Midbrain (tissue), 1 donor: ENCODE data around the gene MYH11.
"Not testable (repeated sequence)": the region's sequence is repeated elsewhere in the genome, so short reads cannot be mapped to it uniquely, and the experiment has no call there.

Source experiments
- DNase-seq: peaks from one replicate; lab custom pipeline; 2025; lab: John Stamatoyannopoulos, UW

The MYH11 gene

GRCh38 chr16:15809297-15809696, 47.5 kb downstream of the MYH11 start:
- not testable (repeated sequence) for DNase-seq

- DNase-seq = no peak
These were observed 48.8 kb downstream of the MYH11 start for GRCh38 chr16:15808071-15808470.

- DNase-seq = no peak
These were observed 49.2 kb downstream of the MYH11 start for GRCh38 chr16:15807603-15808009.

DNA sequence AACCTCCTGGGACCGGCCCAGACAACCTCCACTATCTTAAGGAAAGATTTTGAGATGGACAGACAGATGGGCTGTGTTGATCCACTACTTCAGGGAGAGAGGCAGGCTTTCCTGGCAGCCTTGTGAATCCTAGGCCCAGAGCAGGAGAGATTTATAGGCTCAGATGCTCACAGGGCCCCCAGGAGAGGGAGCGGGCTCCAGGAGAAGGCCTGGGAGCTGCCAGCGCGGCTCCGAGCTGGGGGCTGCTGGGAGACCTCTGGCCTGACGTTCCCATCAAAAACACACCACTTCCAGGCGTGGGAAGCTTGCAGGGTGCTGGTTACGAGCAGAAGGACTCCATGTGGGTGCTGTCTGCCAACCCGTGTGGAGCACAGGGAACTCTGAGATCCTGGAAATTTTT, 53.2 kb downstream of the MYH11 start:
- DNase-seq = no peak

DNA sequence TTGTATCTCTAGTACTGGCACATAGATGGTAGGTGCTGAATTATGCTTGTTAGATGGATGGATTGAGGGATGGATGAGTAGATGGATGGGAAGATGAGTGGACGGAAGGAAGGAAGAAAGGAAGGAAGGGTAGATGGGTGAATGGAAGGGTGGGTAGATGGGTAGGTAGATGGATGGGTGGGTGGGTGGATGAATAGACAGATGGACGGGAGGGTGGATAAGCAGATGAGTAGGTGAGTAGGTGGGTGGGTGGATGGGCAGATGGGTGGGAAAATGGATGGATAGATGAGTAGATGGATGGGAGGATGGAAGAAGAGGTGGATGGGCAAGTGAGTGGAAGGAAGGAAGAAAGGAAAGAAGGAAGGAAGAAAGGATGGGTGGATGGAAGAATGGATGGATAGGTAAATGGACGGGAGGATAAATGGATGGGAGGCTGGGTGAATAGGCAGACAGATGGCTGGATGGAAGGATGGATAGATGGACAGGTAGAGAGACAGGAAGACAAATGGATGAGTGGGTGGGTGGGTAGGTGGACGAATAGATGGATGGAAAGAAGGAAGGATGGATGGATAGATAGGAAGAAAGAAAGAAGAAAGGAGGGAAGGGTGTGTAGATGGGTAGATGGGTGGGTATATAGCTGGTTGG, 56.9 kb downstream of the MYH11 start:
- no peak for DNase-seq

DNA sequence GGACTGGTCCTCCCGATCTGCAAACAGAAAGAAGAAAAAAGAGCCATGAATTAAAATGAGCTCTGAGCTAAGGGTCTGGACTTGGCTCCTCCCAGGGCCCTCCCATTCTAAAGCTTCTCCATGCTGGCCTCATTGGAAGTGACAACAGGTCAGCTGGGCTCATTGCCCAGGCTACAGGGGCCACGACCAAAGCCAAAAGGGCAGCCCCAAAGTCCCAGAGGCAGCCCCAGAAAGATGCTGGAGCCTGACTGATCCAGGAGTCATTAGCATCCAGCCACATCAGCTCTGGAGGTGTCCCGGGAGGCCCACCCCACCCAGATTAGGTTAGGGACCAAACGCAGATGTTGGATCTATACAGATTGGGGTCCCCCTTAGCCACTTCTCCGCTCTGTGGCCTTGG, 58.2 kb downstream of the MYH11 start:
- no peak for DNase-seq

DNA sequence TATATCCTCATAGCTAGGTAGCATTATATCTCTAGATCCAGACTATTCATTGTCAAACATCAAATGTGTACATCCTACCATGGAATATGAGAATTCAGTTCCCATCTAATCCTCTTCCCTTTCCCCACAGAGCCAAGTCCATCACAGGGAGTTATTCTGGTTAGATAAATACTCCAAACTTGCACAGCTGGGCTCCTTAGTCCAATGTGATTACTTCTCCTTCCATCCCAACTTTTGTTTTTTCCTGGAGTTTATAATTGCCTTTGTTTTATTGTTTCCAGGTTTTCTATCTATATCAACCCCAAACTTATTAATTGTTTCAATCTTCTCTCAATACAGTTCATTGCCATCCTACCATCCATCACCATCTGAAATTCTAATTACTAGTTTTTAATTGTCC, 59.9 kb downstream of the MYH11 start:
- DNase-seq = no peak

DNA sequence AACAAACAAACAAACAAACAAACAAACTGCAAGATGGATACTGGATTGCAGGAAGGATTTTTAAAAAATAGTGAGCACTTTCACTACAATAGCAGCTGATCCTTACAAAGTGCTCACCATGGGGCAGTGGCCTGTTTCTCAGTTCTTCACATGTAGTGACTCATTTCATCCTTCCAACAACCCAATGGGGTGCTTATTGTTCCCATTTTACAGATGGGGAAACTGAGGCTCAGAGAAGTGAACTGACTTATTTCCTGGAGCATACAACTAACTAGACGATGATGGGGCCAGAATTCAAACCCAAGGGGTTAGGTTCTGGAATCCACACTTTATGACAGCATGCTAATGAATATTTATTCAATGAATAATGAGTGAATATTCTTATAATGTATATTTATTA, 61.2 kb downstream of the MYH11 start:
- DNase-seq = no peak

GRCh38 chr16:15792563-15792971, 64.3 kb downstream of the MYH11 start:
- DNase-seq = no peak

GRCh38 chr16:15790458-15790857, 66.4 kb downstream of the MYH11 start:
- DNase-seq = no peak

- DNase-seq = not testable (repeated sequence)
These were observed 67.0 kb downstream of the MYH11 start for GRCh38 chr16:15789816-15790215.

DNA sequence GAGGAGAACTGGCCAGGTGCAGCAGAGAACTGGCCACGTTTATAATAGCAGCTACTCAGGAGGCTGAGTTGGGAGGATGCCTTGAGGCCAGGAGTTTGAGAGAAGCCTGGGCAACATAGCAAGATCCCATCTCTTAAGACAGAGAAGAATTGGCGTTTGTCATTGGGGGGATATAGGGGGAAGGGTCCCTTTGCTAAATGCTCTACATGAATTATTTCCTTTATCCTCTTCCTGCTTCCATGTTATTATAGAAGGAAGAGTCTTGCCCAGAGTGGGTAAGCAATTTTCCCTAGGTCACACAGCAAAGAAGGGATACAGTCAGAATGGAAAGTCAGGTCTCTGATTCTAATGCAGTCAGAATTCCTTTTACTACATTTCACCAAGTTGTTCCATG, 68.0 kb downstream of the MYH11 start:
- no peak for DNase-seq

- no peak for DNase-seq
These were observed 70.3 kb downstream of the MYH11 start for GRCh38 chr16:15786501-15786900.

GRCh38 chr16:15785386-15786059, 71.3 kb downstream of the MYH11 start:
- DNase-seq = no peak

GRCh38 chr16:15783985-15784384, 72.8 kb downstream of the MYH11 start:
- no peak for DNase-seq

- DNase-seq = no peak
These were observed 74.1 kb downstream of the MYH11 start for GRCh38 chr16:15782573-15783365.

GRCh38 chr16:15781650-15782049, 75.2 kb downstream of the MYH11 start:
- DNase-seq = no peak

GRCh38 chr16:15780805-15781204, 76.0 kb downstream of the MYH11 start:
- no peak for DNase-seq

DNA sequence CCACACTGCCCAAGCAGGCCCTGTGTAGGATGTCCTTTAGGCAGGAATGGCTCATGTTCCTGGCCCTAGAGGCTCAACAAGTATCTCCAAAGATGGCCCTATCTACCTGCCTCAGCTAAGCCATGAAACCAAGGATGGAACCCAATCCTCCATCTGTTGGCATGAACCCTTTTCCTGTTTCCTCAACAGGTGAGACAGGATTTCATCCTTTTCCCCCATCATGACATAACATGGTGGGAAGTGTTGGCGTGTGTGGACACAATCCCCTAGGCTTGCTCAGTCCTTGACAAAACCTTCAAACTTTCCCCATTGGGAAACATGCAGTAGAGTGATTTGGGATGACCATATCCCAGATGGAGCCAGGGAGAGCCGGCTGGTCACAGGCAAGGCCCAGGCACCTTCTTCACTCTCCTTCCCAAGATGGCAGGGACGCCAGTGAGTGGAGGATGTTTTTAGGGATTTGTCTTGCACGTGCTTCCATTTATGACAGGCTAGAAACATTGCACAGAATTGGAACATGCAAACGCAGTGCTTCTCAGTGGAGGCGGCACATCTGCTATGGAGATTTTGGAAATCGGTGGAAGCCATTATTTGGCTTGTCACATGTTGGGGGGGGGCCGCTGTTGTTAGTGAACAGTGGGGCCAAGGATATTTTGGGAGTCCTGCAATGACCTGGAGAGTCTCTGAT, 77.0 kb downstream of the MYH11 start:
- no peak for DNase-seq

DNA sequence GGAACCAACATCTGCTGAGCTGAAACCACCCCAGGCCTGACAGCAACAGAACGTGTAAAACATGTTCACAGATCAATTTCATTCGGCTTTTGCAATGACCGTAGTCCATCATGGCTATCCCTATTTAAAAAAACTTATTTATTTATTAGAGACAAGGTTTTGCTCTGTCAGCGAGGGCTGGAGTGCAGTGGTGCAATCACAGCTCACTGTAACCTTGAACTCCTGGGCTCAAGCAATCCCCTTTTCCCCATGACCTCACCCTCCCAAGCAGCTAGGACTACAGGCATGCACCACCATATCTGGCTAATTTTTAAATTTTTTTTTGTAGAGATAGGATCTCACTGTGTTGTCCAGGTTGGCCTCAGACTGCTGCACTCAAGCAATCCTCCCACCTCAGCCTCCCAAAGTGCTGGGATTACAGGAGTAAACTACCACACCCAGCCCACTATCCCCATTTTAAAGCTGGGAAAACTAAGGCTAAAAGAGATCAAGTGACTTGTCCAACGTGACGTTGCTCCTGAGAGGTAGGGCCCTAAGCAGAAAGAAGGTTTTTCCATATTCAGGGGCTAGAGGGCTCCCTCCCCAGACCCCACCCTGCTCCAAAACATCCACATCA, 77.7 kb downstream of the MYH11 start:
- no peak for DNase-seq

- no peak for DNase-seq
These were observed 78.6 kb downstream of the MYH11 start for GRCh38 chr16:15778204-15778743.
